ENCODE measurements around the gene TDG. TPM values are rescaled to one million over a fixed set of nuclear protein-coding genes. Genes with fewer than 3 reads are reported as not detected.
"Not testable (repeated sequence)": the region's sequence is repeated elsewhere in the genome, so short reads cannot be mapped to it uniquely, and the experiment has no call there.

Gene TDG
- total and polyA plus RNA-seq, 5 donors: 9.8 to 17.7 (median 12.4) TPM

DNA sequence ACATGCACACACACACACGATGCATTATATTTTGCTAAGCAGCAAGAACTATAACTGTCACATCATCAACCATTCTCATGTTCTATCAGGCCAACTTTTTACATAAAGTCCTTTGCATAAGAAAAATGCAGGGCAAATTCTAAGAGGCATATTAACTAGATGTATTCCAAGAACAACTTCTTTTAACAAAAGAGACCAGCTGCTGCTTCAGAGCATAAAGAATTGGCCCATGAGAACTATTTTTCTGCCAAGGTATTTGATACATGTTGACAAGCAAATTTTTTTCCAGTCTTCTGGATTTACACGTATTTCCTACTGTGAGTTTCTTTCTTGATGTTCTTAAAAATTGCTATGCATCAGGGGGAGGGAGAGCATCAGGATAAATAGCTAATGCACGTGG lies 57.1 kb downstream of the TDG start:
- Histone ChIP-seq H3K4me1 (ENCODE audit: control insufficient read depth, insufficient read depth, low read length) (peaks cover 3% of the 10 kb centered on the region), H3K9me3 (ENCODE audit: control insufficient read depth, low read length) (no peaks in the 10 kb centered on the region), H3K27me3 (ENCODE audit: control insufficient read depth, insufficient read depth) (no peaks in the 10 kb centered on the region), H3K27ac (ENCODE audit: low read length) (no peak overlapping the region), H3K4me3 (ENCODE audit: low read length) (no peak overlapping the region)
- intact Hi-C loops (cut with DNase I): no loop called here
- no peak for DNase-seq
- no peak for ATAC-seq
- WGBS: 49% methylated on average over 3 of the region's 3 CpGs

DNA sequence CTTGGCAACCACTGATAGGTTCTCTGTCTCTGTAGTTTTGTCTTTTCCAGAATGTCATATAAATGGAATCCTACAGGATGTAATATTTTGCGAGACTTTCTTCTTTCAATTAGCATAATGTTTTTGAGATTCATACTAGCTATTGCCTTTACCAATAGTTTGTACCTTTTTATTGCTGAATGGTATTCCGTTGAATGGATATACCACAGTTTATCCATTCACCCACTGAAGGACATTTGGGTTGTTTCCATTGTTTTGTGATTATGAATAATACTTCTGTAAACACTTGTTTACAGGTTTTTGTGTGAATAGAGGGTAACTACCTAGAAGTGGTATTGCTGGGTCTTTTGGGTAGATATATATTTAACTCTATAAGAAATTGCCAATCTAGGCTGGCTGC lies 58.0 kb downstream of the TDG start:
- intact Hi-C loops (cut with DNase I): no loop called here
- Histone ChIP-seq H3K4me3 (ENCODE audit: low read length) (no peak overlapping the region), H3K27ac (ENCODE audit: low read length) (no peak overlapping the region), H3K27me3 (ENCODE audit: control insufficient read depth, insufficient read depth) (no peaks in the 10 kb centered on the region), H3K9me3 (ENCODE audit: control insufficient read depth, low read length) (no peaks in the 10 kb centered on the region), H3K4me1 (ENCODE audit: control insufficient read depth, insufficient read depth, low read length) (peaks cover 3% of the 10 kb centered on the region)
- 63% methylated on average over 2 of the region's 2 CpGs for WGBS
- ATAC-seq: no peak
- no peak for DNase-seq

DNA sequence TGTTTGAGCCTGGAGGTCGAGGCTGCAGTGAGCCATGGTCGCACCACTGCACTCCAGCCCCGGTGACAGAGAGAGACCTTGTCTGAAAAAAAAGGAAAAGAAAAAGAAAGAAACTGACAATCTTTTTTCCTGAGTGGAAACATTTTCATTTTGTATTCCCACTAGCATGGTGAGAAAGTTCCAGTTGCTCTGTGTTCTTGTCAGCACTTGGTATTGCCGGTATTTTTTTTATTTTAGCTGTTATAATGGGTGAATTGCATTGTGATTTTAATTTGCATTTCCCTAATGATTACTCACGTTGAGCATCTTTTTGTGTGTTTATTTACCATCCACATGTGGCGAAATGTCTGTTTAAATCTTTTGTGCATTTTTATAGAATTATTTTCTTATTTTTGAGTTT lies 58.7 kb downstream of the TDG start:
- WGBS: 91% methylated on average over 6 of the region's 6 CpGs
- Histone ChIP-seq H3K9me3 (ENCODE audit: control insufficient read depth, low read length) (no peaks in the 10 kb centered on the region), H3K4me1 (ENCODE audit: control insufficient read depth, insufficient read depth, low read length) (peaks cover 3% of the 10 kb centered on the region), H3K27ac (ENCODE audit: low read length) (no peak overlapping the region), H3K4me3 (ENCODE audit: low read length) (no peak overlapping the region), H3K27me3 (ENCODE audit: control insufficient read depth, insufficient read depth) (no peaks in the 10 kb centered on the region)
- ATAC-seq (no peak), DNase-seq (no peak)
- intact Hi-C loops (cut with DNase I): no loop called here

GRCh38 chr12:104025771-104026170 lies 60.1 kb downstream of the TDG start:
- H3K27me3 ChIP-seq (ENCODE audit: control insufficient read depth, insufficient read depth): no peaks in the 10 kb centered on the region
- no peaks in the 10 kb centered on the region for H3K9me3 ChIP-seq (ENCODE audit: control insufficient read depth, low read length)
- ATAC-seq (no peak), DNase-seq (no peak)
- no peak overlapping the region for H3K27ac ChIP-seq (ENCODE audit: low read length)
- intact Hi-C loops (cut with DNase I): no loop called here
- no peak overlapping the region for H3K4me3 ChIP-seq (ENCODE audit: low read length)
- peaks cover 3% of the 10 kb centered on the region for H3K4me1 ChIP-seq (ENCODE audit: control insufficient read depth, insufficient read depth, low read length)
- WGBS: 99% methylated on average over 2 of the region's 2 CpGs

DNA sequence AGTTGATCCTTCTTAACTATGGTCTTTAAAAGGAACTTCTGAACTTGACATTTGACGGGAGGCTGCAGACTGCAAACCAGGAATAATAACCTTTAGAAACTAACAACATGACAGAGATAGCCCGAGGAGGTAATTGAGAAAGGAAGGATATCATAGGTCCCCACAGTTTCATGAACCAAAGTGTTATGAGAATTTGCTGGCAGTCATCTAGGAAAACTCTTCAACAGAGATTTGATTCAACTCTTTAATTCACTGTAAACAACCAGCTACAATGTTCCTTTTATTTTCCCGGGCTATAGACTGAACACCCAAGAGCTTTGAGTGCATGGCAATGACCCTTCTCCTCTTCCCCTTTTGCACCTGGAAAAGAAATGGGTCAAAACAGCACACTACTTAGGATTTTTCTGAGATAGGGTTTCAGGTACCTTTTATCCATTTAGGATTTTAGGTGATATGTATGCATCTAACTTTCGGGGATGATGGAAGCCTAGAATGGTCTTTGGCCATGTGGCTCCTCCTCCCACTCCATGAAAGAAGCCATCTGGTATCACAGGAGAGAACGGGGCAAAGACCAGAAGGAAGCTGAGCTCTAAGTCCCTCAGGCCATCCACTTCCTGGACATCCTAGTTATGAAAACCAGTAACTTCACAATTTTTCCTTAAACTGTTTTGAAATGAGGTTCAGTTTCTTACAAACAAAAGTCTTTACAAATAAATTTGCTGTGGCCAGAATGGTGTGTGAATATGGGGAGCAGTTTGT lies 61.3 kb downstream of the TDG start:
- 35% methylated on average over 5 of the region's 5 CpGs for WGBS
- no peaks in the 10 kb centered on the region for H3K27me3 ChIP-seq (ENCODE audit: control insufficient read depth, insufficient read depth)
- H3K27ac ChIP-seq (ENCODE audit: low read length): no peak overlapping the region
- DNase-seq (no peak), ATAC-seq (peak in 1 of 2 donors; percentile 42)
- intact Hi-C loops (cut with DNase I): no loop called here
- peaks cover 3% of the 10 kb centered on the region for H3K4me1 ChIP-seq (ENCODE audit: control insufficient read depth, insufficient read depth, low read length)
- H3K4me3 ChIP-seq (ENCODE audit: low read length): no peak overlapping the region
- H3K9me3 ChIP-seq (ENCODE audit: control insufficient read depth, low read length): no peaks in the 10 kb centered on the region

DNA sequence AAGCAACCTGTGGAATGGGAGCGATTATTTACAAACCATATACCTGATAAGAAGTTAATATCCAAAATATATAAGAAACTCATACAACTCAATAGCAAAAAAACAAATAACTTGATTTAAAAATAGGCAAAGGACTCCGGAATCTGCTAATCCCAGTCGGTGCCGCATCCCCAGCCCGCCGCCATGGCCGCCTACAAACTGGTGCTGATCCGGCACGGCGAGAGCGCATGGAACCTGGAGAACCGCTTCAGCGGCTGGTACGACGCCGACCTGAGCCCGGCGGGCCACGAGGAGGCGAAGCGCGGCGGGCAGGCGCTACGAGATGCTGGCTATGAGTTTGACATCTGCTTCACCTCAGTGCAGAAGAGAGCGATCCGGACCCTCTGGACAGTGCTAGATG lies 64.9 kb downstream of the TDG start:
- H3K4me1 ChIP-seq (ENCODE audit: control insufficient read depth, insufficient read depth, low read length); DNase-seq; H3K9me3 ChIP-seq (ENCODE audit: control insufficient read depth, low read length); H3K27ac ChIP-seq (ENCODE audit: low read length); intact Hi-C loops (cut with DNase I); H3K27me3 ChIP-seq (ENCODE audit: control insufficient read depth, insufficient read depth); H3K4me3 ChIP-seq (ENCODE audit: low read length): not testable (repeated sequence)
- ATAC-seq: peak in 1 of 2 donors; percentile 53
- WGBS: 93% methylated on average over 10 of the region's 27 CpGs

- ATAC-seq; H3K27me3 ChIP-seq (ENCODE audit: control insufficient read depth, insufficient read depth); H3K9me3 ChIP-seq (ENCODE audit: control insufficient read depth, low read length); H3K4me3 ChIP-seq (ENCODE audit: low read length); H3K27ac ChIP-seq (ENCODE audit: low read length); intact Hi-C loops (cut with DNase I); DNase-seq; H3K4me1 ChIP-seq (ENCODE audit: control insufficient read depth, insufficient read depth, low read length): not testable (repeated sequence)
- 91% methylated on average over 2 of the region's 2 CpGs for WGBS
These were observed 70.5 kb downstream of the TDG start for GRCh38 chr12:104036143-104036542.

Other genes with a start within 250 kb of the TDG start
- 1 to 10 TPM; 1.6 to 3.6 (median 2.4) TPM for gene NT5DC3, start 124.6 kb upstream of the TDG start, total RNA-seq
- 0.93 TPM for gene NT5DC3, start 124.6 kb upstream of the TDG start, polyA plus RNA-seq
- 100 to 1,000 TPM; 292 to 625 (median 497) TPM for gene HSP90B1, start 35.5 kb upstream of the TDG start, total RNA-seq
- 369 TPM for gene HSP90B1, start 35.5 kb upstream of the TDG start, polyA plus RNA-seq
- 10 to 100 TPM in 2 of 4 donors, 1 to 10 TPM in 2; 8.7 to 14.4 (median 11.4) TPM for gene GLT8D2, start 84.3 kb downstream of the TDG start, total RNA-seq
- gene GLT8D2, start 84.3 kb downstream of the TDG start, polyA plus RNA-seq: 9.9 TPM
- 10 to 100 TPM; 10.2 to 11.0 (median 10.6) TPM for gene HCFC2, start 98.7 kb downstream of the TDG start, total RNA-seq
- gene HCFC2, start 98.7 kb downstream of the TDG start, polyA plus RNA-seq: 4.1 TPM
- 10 to 100 TPM; 38.7 to 57.9 (median 48.6) TPM for gene NFYB, start 172.3 kb downstream of the TDG start, total RNA-seq
- 36.6 TPM for gene NFYB, start 172.3 kb downstream of the TDG start, polyA plus RNA-seq
- 100 to 1,000 TPM; 118 to 187 (median 148) TPM for gene TXNRD1, start 249.9 kb downstream of the TDG start, total RNA-seq
- gene TXNRD1, start 249.9 kb downstream of the TDG start, polyA plus RNA-seq: 57.9 TPM